Keratinocyte (primary cell): ENCODE measurements around the gene DCAF17. TPM values are rescaled to one million over a fixed set of nuclear protein-coding genes. Genes with fewer than 3 reads are reported as not detected.
"Not testable (repeated sequence)": the region's sequence is repeated elsewhere in the genome, so short reads cannot be mapped to it uniquely, and the experiment has no call there.

ENCODE experiments used
- DNase-seq: peaks from one replicate; pipeline ENCODE4 v3.0.0-alpha.2; 2011; ENCODE audit warnings: low read depth, missing footprints, low spot score
- FAIRE-seq: peaks from 2 replicates; lab custom pipeline; 2011; peaks lifted over from hg19 to GRCh38; lab: Jason Lieb, UNC
- H2AFZ ChIP-seq: 2 replicates; pipeline ENCODE4 v1.6.0; 2012; ENCODE audit warnings: low read length, control low read depth, inconsistent platforms; ENCODE audit not compliant: control insufficient read depth
- H3K27ac ChIP-seq: 2 replicates; pipeline ENCODE4 v1.5.1; 2011; ENCODE audit warnings: low read length; ENCODE audit not compliant: control insufficient read depth, insufficient read depth
- H3K27me3 ChIP-seq: 3 replicates; pipeline ENCODE4 v1.6.0; 2011; ENCODE audit warnings: low read length; ENCODE audit not compliant: control insufficient read depth, insufficient read depth; ENCODE audit errors: extremely low read depth
- H3K36me3 ChIP-seq, 2 experiments: 2 replicates in 1 of 2; 3 replicates in 1 of 2; pipeline ENCODE4 v1.5.1; 2011; ENCODE audit warnings: low read length in 2 of 2, mild to moderate bottlenecking in 1 of 2; ENCODE audit not compliant: control insufficient read depth in 2 of 2, insufficient read depth in 2 of 2; ENCODE audit errors: extremely low read depth in 1 of 2
- H3K4me1 ChIP-seq: 3 replicates; pipeline ENCODE4 v1.5.1; 2011; ENCODE audit warnings: low read length; ENCODE audit not compliant: control insufficient read depth, insufficient read depth; ENCODE audit errors: extremely low read depth
- H3K4me2 ChIP-seq: 3 replicates; pipeline ENCODE4 v1.6.0; 2011; ENCODE audit warnings: low read depth, low read length; ENCODE audit not compliant: control insufficient read depth, insufficient read depth; ENCODE audit errors: extremely low read depth
- H3K4me3 ChIP-seq, 3 experiments: fragments of 200-600 bp in 1 of 3; sonication (generic) in 1 of 3; 2 replicates in 2 of 3; 3 replicates in 1 of 3; pipeline ENCODE4 v1.5.1; 2011 to 2016; ENCODE audit warnings: low read length in 3 of 3, mild to moderate bottlenecking in 3 of 3, control low read depth in 2 of 3, inconsistent platforms in 1 of 3, low read depth in 1 of 3, mixed read lengths in 1 of 3, mixed run types in 1 of 3, moderate library complexity in 1 of 3; ENCODE audit not compliant: control insufficient read depth in 2 of 3, insufficient read depth in 2 of 3; ENCODE audit errors: extremely low read depth in 1 of 3
- H3K79me2 ChIP-seq: 2 replicates; pipeline ENCODE4 v1.6.0; 2012; ENCODE audit warnings: low read length; ENCODE audit not compliant: control insufficient read depth, insufficient read depth
- H3K9ac ChIP-seq: 3 replicates; pipeline ENCODE4 v1.6.0; 2011; ENCODE audit warnings: low read length; ENCODE audit not compliant: control insufficient read depth, insufficient read depth; ENCODE audit errors: extremely low read depth
- H3K9me1 ChIP-seq: 3 replicates; pipeline ENCODE4 v1.6.0; 2011; ENCODE audit warnings: low read length; ENCODE audit not compliant: control insufficient read depth, insufficient read depth; ENCODE audit errors: extremely low read depth
- H3K9me3 ChIP-seq: 2 replicates; pipeline ENCODE4 v1.5.1; 2012; ENCODE audit warnings: low read depth, low read length; ENCODE audit not compliant: control insufficient read depth
- H4K20me1 ChIP-seq: 3 replicates; pipeline ENCODE4 v1.6.0; 2011; ENCODE audit warnings: low read length; ENCODE audit not compliant: control insufficient read depth, insufficient read depth; ENCODE audit errors: extremely low read depth
- EZH2 ChIP-seq: IDR thresholded peaks from one replicate; pipeline ENCODE4 v1.6.1; 2012; ENCODE audit warnings: inconsistent platforms, mild to moderate bottlenecking, low read length, moderate library complexity
- dilution Hi-C: fragments of 300-500 bp; cut with MboI; formaldehyde crosslinking; loops from one replicate; pipeline ENCODE4 v1.7.0; 2020; ENCODE audit warnings: low sequenced_read_pairs; ENCODE audit not compliant: extremely low pct_ligation_motif_present
- polyA plus RNA-seq, 5 experiments: library from polyadenylated mRNA; depleted of rRNA in 3 of 5; stranded (reverse) in 3 of 5; stranded (forward) in 1 of 5; unstranded in 1 of 5; fragments of >200 nt; gene quantifications; 1 replicate in 1 of 5; 2 replicates in 3 of 5; 3 replicates in 1 of 5; pipeline versions ENCODE4 v1.2.1 to v1.2.3, GENCODE V29; 2011 to 2012; ENCODE audit warnings: missing spikeins in 2 of 5, low read depth in 1 of 5, low replicate concordance in 1 of 5
- TF ChIP-seq, protein P1 (sequence below), 3 experiments: IDR thresholded peaks in 1 of 3; conservative IDR thresholded peaks in 1 of 3; optimal IDR thresholded peaks in 1 of 3; 2 replicates in 2 of 3; 3 replicates in 1 of 3; pipeline versions ENCODE3 to v1.5.1; 2011; ENCODE audit warnings: low read length in 3 of 3, mild to moderate bottlenecking in 3 of 3, moderate library complexity in 2 of 3, control low read depth in 1 of 3, inconsistent platforms in 1 of 3; ENCODE audit not compliant: insufficient read depth in 2 of 3; ENCODE audit errors: extremely low read depth in 1 of 3

Gene DCAF17
- polyA plus RNA-seq, 1 donor (not counting 4 experiments of a cell fraction or from before 2014, with no cell fraction given), result 22.9 TPM

DNA sequence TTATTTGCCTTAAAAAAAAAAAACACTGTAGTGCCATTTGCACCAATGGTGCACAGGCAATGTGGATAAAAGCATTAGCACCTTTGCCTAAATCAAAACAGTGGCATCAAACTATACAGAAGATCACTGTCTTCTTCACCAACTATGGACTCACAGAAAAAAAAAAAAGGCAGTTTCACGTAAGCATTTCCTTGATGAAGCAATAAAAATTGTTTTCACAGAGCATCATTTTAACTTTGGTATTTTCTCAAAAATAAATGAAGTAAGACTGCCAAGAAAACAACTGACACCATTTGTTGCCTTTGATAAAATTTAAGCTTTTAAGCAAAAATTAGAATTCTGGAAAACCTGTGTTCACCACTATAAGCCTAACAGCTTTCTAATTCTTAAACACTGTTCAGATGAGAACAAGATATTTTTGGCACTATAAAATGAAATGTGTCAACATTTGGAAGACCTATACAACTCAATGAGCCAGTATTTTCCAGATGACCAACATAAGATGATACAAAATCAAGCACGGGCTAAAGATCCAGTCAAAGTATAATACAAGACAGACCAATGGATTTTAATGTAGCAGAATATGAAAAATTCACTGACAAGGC is 21.4 kb upstream of the DCAF17 start:
- dilution Hi-C loops, result no loop called here
- Histone ChIP-seq H3K9ac (no peak overlapping the region), H3K27me3 (no peaks in the 10 kb centered on the region), H3K9me3 (no peaks in the 10 kb centered on the region), H3K9me1 (no peaks in the 10 kb centered on the region), H4K20me1 (no peaks in the 10 kb centered on the region), H3K27ac (no peak overlapping the region), H3K4me2 (no peak overlapping the region), H3K36me3 (no peaks in the 10 kb centered on the region), H3K4me1 (peaks cover 38% of the 10 kb centered on the region), H3K4me3 (no peak overlapping the region), H3K79me2 (peaks cover 58% of the 10 kb centered on the region), H2AFZ (no peak overlapping the region)
- no peak for FAIRE-seq
- TF ChIP-seq EZH2, result no peak
- TF ChIP-seq, protein P1, sequence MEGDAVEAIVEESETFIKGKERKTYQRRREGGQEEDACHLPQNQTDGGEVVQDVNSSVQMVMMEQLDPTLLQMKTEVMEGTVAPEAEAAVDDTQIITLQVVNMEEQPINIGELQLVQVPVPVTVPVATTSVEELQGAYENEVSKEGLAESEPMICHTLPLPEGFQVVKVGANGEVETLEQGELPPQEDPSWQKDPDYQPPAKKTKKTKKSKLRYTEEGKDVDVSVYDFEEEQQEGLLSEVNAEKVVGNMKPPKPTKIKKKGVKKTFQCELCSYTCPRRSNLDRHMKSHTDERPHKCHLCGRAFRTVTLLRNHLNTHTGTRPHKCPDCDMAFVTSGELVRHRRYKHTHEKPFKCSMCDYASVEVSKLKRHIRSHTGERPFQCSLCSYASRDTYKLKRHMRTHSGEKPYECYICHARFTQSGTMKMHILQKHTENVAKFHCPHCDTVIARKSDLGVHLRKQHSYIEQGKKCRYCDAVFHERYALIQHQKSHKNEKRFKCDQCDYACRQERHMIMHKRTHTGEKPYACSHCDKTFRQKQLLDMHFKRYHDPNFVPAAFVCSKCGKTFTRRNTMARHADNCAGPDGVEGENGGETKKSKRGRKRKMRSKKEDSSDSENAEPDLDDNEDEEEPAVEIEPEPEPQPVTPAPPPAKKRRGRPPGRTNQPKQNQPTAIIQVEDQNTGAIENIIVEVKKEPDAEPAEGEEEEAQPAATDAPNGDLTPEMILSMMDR (optimal IDR thresholded peaks at IDR 0.05 in 1 of 3, IDR thresholded peaks at IDR 0.05 in 1 of 3, conservative IDR thresholded peaks at IDR 0.05 in 1 of 3; ENCODE audit: extremely low read depth in 1 of 3, insufficient read depth in 2 of 3, low read length in 3 of 3), result no peak
- DNase-seq, result no peak

DNA sequence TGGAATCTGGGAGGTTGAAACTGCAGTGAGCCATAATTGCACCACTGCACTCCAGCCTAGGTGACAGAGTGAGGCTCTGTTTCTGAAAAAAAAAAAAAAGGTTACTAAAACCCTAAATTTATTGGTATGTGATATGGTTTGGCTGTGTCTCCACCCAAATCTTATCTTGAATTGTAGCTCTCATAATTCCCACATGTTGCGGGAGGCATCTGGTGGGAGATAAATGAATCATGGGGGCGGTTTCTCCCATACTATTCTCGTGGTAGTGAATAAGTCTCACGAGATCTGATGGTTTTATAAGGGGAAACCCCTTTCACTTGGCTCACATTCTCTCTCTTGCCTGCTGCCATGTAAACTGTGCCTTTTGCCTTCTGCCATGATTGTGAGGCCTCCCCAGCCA is 19.4 kb upstream of the DCAF17 start:
- H3K36me3 ChIP-seq, H3K27ac ChIP-seq, H3K27me3 ChIP-seq, DNase-seq, H3K9me3 ChIP-seq, FAIRE-seq, H4K20me1 ChIP-seq, H3K4me3 ChIP-seq, H3K9ac ChIP-seq, H2AFZ ChIP-seq, dilution Hi-C loops, H3K9me1 ChIP-seq, H3K4me2 ChIP-seq: not testable (repeated sequence)
- peaks cover 27% of the 10 kb centered on the region for H3K4me1 ChIP-seq
- H3K79me2 ChIP-seq, result peaks cover 57% of the 10 kb centered on the region
